NOMO-1 treated with dmso at 0.1 percent for 144 hours (cell line): Measurements from ENCODE around the gene PRDM8.
"Not testable (repeated sequence)": the region's sequence is repeated elsewhere in the genome, so short reads cannot be mapped to it uniquely, and the experiment has no call there.

Experiments
- DNase-seq: peaks from one replicate; lab custom pipeline; 2025; ENCODE audit not compliant: unreplicated experiment; lab: John Stamatoyannopoulos, UW

PRDM8 gene

GRCh38 chr4:80225595-80225994 lies 28.3 kb downstream of the PRDM8 start:
- no peak for DNase-seq

DNA sequence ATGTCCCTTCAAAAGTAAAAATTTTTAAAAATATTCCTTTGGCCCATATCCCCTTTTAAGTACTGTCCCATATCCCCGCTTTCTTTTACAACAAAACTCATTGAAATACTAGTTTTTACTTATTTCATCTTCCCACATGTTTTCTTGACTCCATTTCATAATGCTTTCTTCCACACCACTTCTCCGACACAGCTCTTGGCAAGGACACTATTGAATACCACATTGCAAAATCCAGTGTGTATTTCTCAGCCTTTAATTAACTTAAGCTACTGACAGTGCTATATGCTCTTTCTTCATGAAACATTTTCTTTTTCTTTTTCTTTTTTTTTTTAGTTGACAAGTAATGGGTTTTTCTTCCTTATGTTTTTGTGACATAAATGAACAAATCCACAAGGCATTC lies 28.8 kb downstream of the PRDM8 start:
- DNase-seq: no peak

- no peak for DNase-seq
Observed at GRCh38 chr4:80228460-80228859, 31.2 kb downstream of the PRDM8 start.

- DNase-seq: no peak
Observed at GRCh38 chr4:80229128-80229527, 31.8 kb downstream of the PRDM8 start.

GRCh38 chr4:80229590-80229989 lies 32.3 kb downstream of the PRDM8 start:
- no peak for DNase-seq

GRCh38 chr4:80231180-80231579 lies 33.9 kb downstream of the PRDM8 start:
- no peak for DNase-seq

- DNase-seq: no peak
Observed at GRCh38 chr4:80232707-80233370, 35.5 kb downstream of the PRDM8 start.

DNA sequence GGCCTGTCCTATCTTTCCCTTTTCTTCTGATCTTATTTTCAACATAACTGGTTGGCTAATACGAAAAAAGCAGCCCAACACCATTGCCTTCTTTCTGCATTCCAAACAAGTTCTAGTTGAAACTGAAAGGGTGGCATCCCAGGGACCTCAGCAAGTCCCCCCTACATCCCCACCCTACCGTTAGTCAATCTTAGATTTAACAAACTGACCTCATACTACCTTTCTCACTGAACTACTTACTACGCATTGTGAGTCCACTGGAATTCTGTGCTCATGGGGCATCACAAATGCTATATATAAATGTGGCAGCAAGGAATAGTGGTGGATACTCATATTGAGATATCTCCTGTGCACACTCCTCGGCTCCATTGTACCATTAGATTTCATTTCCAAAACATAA lies 36.1 kb downstream of the PRDM8 start:
- no peak for DNase-seq

GRCh38 chr4:80235451-80235850 lies 38.1 kb downstream of the PRDM8 start:
- DNase-seq: no peak

GRCh38 chr4:80237992-80238391 lies 40.7 kb downstream of the PRDM8 start:
- DNase-seq: no peak

- DNase-seq: no peak
Observed at GRCh38 chr4:80239480-80240150, 42.3 kb downstream of the PRDM8 start.

DNA sequence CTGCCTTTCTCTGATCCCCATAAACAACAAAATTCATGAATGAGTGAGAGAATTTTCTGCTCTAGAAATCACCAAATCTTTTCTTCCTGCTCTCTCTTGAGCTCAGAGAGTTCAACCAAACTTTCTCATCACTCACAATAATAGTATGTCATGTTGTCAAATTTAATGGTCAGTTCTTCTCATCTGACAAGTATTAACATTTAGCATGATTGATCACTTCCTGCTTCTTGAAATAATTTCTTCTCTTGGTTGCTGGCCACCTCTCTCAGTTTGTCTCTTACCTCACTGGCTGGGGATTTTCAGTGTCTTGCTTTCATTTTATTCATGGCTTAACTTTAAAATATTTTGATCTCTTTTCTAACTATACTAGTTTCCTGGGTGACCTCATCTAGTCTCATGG lies 43.7 kb downstream of the PRDM8 start:
- DNase-seq: no peak

DNA sequence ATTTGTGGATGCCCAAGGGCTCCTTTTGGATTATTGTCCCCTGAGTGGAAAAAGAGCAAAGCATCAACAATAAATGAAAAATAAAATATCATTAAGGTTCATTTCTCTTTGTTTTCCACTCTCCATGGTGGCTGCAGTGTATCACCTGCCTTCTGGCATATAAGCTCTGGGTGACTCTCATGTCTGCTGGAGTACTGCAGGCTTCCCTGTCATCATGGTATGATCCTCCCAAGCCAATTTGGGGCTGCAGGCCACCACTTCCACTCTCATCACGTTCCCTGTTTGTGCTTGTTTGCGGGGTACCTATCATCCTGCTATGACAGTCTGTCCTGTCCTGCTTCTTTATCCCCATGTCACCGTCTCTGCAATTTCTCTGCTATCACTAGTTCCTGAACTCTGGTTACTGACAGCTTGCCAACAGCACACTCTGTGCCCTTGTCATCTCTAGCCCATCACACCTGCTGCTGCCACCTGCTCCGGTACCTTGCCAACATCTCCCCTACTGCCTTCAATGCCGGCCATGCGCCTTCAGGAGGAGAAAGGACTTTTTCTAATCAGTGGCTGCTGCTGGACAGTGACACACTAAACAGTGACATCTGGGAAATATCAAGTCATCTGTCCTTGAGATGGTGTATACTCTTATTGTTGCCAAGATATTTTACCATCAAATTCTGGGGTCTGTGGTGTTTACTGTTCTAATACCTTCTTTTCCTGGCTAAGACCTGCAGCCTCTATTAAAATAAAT lies 46.1 kb downstream of the PRDM8 start:
- no peak for DNase-seq

GRCh38 chr4:80247484-80247883 lies 50.2 kb downstream of the PRDM8 start:
- not testable (repeated sequence) for DNase-seq

DNA sequence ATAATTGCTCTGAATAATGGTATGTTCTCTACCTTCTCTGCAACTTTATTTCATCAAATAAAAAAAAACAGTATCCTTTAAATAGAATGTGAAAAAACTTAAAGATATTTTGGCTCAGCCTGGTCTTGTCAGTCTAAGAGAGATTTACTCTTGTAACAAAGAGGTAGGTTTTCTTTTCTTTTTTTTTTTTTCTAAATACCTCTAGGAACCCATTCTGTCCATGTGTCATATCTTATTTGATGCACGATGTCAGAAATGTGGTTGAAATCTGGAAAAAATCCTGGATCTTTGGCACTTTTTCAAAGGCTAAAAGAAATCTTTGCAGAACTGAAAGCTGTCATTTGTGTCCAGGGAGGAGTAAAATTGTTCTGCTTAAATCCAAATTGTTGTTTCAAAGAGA lies 51.8 kb downstream of the PRDM8 start:
- DNase-seq: no peak

- DNase-seq: no peak
Observed at GRCh38 chr4:80252427-80252826, 55.1 kb downstream of the PRDM8 start.

- DNase-seq: no peak
Observed at GRCh38 chr4:80252953-80253352, 55.6 kb downstream of the PRDM8 start.

- no peak for DNase-seq
Observed at GRCh38 chr4:80253510-80253909, 56.2 kb downstream of the PRDM8 start.
